Measurements from ENCODE around the gene EHD3.

Gene EHD3

DNA sequence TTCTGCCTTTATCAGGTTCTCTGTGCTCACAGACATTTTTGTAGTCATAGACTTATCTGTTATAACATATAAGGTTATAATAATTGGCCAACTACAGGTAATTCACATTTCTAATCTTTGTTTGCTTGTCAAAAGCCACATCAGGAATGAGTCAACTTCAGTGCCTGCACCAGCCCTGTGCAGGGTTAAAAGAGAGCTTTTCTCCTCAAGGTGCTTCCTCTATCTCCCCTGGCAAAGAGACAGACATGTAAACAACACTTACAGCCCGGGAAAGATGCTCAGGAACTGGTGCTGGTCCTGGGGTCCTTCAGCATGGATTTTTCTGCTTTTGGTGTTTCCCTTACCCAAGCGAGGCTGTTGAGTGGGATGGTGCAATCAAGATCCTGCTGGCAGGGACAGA, 7.7 kb upstream of the EHD3 start:
- no peak for TF ChIP-seq CTCF (IDR thresholded peaks at IDR 0.05; ENCODE audit: low read depth, low read length)
- DNase-seq (ENCODE audit: low read depth, low spot score): no peak
- no peak overlapping the region for H3K4me3 ChIP-seq (ENCODE audit: low read depth, low read length)
- in situ Hi-C loops (cut with HindIII; ENCODE audit: low sequenced_read_pairs): no loop called here

DNA sequence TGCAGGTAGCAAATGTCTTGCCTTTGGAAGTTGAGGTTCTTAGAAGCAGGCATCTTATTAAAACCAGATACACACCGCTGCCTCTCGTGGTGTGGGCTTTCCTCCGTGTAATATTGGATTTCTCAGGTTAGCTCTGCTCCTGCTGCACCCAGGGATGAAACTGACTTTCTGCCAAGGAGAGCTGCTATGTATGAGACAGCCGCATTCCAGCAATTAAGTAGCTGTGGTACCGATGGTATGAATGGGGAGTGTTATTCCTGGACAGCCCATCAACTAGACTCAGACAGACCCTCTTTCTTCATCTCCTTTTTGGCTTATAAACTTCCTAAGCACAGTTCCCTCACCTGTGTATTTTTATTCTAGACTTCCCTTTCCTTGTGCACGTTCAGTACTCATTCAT, 6.8 kb upstream of the EHD3 start:
- in situ Hi-C loops (cut with HindIII; ENCODE audit: low sequenced_read_pairs): no loop called here
- DNase-seq (ENCODE audit: low read depth, low spot score): no peak
- no peak overlapping the region for H3K4me3 ChIP-seq (ENCODE audit: low read depth, low read length)
- TF ChIP-seq CTCF (IDR thresholded peaks at IDR 0.05; ENCODE audit: low read depth, low read length): no peak

DNA sequence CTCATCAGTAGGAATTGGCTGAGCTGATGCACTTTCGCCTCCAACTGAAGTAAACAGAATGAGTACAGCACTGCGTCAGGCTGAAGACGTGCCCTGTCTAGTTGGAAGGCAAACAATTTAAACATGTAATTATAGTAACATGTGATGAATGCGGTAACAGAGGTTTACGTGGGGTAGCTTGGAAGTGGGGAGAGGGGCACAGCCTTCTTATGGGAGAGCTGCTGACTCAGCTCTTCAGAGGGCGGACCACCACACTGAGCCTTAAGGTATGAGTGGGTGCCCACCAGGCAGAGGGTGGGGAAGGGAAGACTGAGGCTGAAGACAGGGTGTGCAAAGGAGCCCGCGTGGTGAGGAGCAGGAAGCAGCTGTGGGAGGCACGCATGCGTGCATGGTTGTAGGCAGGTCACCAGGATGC, 6.2 kb upstream of the EHD3 start:
- no peak overlapping the region for H3K4me3 ChIP-seq (ENCODE audit: low read depth, low read length)
- in situ Hi-C loops (cut with HindIII; ENCODE audit: low sequenced_read_pairs): no loop called here
- DNase-seq (ENCODE audit: low read depth, low spot score): no peak

GRCh38 chr2:31228717-31229116, 5.2 kb upstream of the EHD3 start:
- no peak overlapping the region for H3K4me3 ChIP-seq (ENCODE audit: low read depth, low read length)
- in situ Hi-C loops (cut with HindIII; ENCODE audit: low sequenced_read_pairs): no loop called here
- TF ChIP-seq CTCF (IDR thresholded peaks at IDR 0.05; ENCODE audit: low read depth, low read length): no peak
- no peak for DNase-seq (ENCODE audit: low read depth, low spot score)

More for the DNA sequence above, 6.2 kb upstream of the EHD3 start:
- no peak for TF ChIP-seq CTCF (IDR thresholded peaks at IDR 0.05; ENCODE audit: low read depth, low read length)

GRCh38 chr2:31230751-31231150, 3.2 kb upstream of the EHD3 start:
- TF ChIP-seq CTCF (IDR thresholded peaks at IDR 0.05; ENCODE audit: low read depth, low read length): no peak
- in situ Hi-C loops (cut with HindIII; ENCODE audit: low sequenced_read_pairs): no loop called here
- no peak overlapping the region for H3K4me3 ChIP-seq (ENCODE audit: low read depth, low read length)
- DNase-seq (ENCODE audit: low read depth, low spot score): no peak

GRCh38 chr2:31231571-31232302, 2.2 kb upstream of the EHD3 start:
- no peak overlapping the region for H3K4me3 ChIP-seq (ENCODE audit: low read depth, low read length)
- TF ChIP-seq CTCF (IDR thresholded peaks at IDR 0.05; ENCODE audit: low read depth, low read length): no peak
- in situ Hi-C loops (cut with HindIII; ENCODE audit: low sequenced_read_pairs): no loop called here
- DNase-seq (ENCODE audit: low read depth, low spot score): no peak

Data from astrocyte of the spinal cord (primary cell).